ENCODE results near the gene CARHSP1. TPM values are rescaled to one million over a fixed set of nuclear protein-coding genes. Genes with fewer than 3 reads are reported as not detected.

The CARHSP1 gene
- total and polyA plus RNA-seq, 9 of the 15 experiments (the other 6 are each of a cell fraction or from before 2014, with no cell fraction given) = 5.8 to 114 (median 41.1) TPM

- TF ChIP-seq THRB (CRISPR knock-in tag; conservative IDR thresholded peaks at IDR 0.05) = no peak
- peak; percentile 65; the same call in 1 of the 2 replicates for TF ChIP-seq MBD2 (IDR thresholded peaks at IDR 0.05; ENCODE audit: borderline replicate concordance, low read depth)
- peak; percentile 44; the same call in 1 of the 2 replicates for TF ChIP-seq CEBPG (CRISPR knock-in tag; IDR thresholded peaks at IDR 0.05)
- peak in 1 of 2 experiments; percentile 48; a peak in 1 of 4 replicates for TF ChIP-seq CEBPG (tag; conservative IDR thresholded peaks at IDR 0.05 in 1 of 2, IDR thresholded peaks at IDR 0.05 in 1 of 2)
- 0 out of 2 replicates have a peak, but pooled peaks have one; percentile 27 for TF ChIP-seq STAG1 (CRISPR knock-in tag; IDR thresholded peaks at IDR 0.05; ENCODE audit: borderline replicate concordance)
- TF ChIP-seq PRDM10 (IDR thresholded peaks at IDR 0.05; ENCODE audit: partially characterized antibody) = no peak
- no peak for TF ChIP-seq RREB1 (CRISPR knock-in tag; IDR thresholded peaks at IDR 0.05)
- TF ChIP-seq MLLT1 (IDR thresholded peaks at IDR 0.05) = peak in 1 of 2 experiments; percentile 41; a peak in 1 of 4 replicates
- no peak for TF ChIP-seq NR0B1 (IDR thresholded peaks at IDR 0.05; ENCODE audit: partially characterized antibody)
- TF ChIP-seq ZBTB8A (IDR thresholded peaks at IDR 0.05; ENCODE audit: partially characterized antibody) = no peak
- no peak for TF ChIP-seq ZC3H11A (IDR thresholded peaks at IDR 0.05; ENCODE audit: low read depth, low read length)
These were observed at the start of gene CARHSP1 (continued) for GRCh38 chr16:8868416-8869211.

All from K562 (cell line).